GM12891 (cell line): Measurements from ENCODE around the gene RC3H1.

Experiments
- DNase-seq: peaks from one replicate; pipeline ENCODE4 v3.0.0; 2011; ENCODE audit warnings: low spot score; ENCODE audit not compliant: insufficient read length
- FAIRE-seq: peaks from 2 replicates; lab custom pipeline; 2011; peaks lifted over from hg19 to GRCh38; lab: Jason Lieb, UNC
- PAX5 ChIP-seq: IDR thresholded peaks from 2 replicates; pipeline ENCODE4 v1.6.1; 2011; ENCODE audit warnings: low read length, moderate library complexity, mild to moderate bottlenecking; ENCODE audit not compliant: insufficient read depth, severe bottlenecking
- POLR2A ChIP-seq: IDR thresholded peaks from 2 replicates; pipeline ENCODE4 v1.6.1; 2011; ENCODE audit warnings: low read depth, low read length, control low read depth
- POLR2AphosphoS5 ChIP-seq: IDR thresholded peaks from 2 replicates; pipeline ENCODE4 v1.6.1; 2011; ENCODE audit warnings: low read depth, low read length, control low read depth
- POU2F2 ChIP-seq: IDR thresholded peaks from 2 replicates; pipeline ENCODE4 v1.6.1; 2011; ENCODE audit warnings: low read depth, mild to moderate bottlenecking, control low read depth, low read length, moderate library complexity
- SPI1 ChIP-seq: IDR thresholded peaks from 2 replicates; pipeline ENCODE4 v1.6.1; 2011; ENCODE audit warnings: low read depth, low read length, control low read depth
- TAF1 ChIP-seq: IDR thresholded peaks from 2 replicates; pipeline ENCODE4 v1.6.1; 2011; ENCODE audit warnings: low read depth, low read length, control low read depth

The RC3H1 gene

DNA sequence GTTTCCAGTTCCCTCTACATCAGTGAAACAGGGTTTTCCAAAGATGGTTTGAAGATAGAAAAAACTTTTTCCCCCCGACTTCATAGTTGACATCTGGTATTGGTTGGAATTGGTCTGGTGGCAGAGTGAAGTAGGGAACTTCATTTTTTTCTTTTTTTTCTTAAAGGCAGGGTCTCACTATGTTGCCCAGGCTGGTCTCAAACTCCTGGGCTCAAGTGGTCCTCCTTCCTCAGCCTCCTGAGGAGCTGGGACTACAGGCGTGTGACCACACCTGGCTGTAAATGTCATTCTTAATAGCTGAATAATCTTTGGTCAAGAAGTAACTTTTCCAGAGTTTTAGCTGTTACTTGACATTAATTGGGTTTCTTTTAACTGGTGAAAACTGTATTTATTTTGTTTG is 132.3 kb downstream of the RC3H1 start:
- TF ChIP-seq SPI1: no peak
- TF ChIP-seq POU2F2: no peak
- TF ChIP-seq POLR2AphosphoS5: no peak
- TF ChIP-seq TAF1: no peak
- TF ChIP-seq POLR2A: no peak
- no peak for TF ChIP-seq PAX5
- no peak for FAIRE-seq
- no peak for DNase-seq

DNA sequence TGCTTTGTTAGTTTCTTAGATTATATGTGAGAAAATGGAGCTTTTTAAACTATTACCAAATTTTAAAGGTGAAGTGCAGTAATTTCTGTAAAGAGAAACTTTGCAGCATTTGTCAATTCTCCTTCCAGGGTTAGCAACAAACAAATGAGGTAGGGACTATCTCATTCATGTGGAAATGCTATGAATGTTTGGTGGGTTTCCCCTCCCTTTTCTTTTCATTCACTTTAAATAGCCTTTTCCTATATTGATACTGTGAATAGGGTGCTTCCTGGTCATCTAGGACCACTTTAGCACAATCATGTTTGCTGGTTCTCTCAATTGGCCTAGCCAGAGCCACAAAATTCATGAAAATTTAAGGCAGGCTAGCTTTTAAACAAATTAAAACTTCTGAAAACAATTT is 133.4 kb downstream of the RC3H1 start:
- no peak for TF ChIP-seq POU2F2
- TF ChIP-seq SPI1: no peak
- no peak for DNase-seq
- FAIRE-seq: no peak

DNA sequence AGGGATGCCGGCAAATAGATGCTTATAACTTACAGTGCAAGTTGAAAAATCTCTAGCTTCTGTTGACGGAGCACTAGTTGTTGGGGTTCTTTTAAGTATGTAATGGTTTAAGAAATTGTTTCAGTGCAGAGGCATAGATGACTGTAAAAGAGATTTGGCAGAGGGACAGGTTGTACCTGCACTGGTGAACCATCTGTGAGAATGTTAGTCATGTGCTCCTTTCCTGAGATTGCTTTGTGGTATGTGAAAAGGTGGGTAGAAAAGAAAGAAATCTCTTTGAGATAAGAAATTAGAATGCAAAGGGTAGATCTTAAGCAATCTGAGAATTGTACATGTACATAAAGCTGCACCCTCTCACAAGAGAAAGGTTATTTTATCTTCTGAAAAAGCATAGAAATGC is 134.5 kb downstream of the RC3H1 start:
- FAIRE-seq: no peak
- no peak for DNase-seq
- TF ChIP-seq POLR2A (no peak), TAF1 (no peak), POU2F2 (no peak), SPI1 (no peak), POLR2AphosphoS5 (no peak), PAX5 (no peak)

DNA sequence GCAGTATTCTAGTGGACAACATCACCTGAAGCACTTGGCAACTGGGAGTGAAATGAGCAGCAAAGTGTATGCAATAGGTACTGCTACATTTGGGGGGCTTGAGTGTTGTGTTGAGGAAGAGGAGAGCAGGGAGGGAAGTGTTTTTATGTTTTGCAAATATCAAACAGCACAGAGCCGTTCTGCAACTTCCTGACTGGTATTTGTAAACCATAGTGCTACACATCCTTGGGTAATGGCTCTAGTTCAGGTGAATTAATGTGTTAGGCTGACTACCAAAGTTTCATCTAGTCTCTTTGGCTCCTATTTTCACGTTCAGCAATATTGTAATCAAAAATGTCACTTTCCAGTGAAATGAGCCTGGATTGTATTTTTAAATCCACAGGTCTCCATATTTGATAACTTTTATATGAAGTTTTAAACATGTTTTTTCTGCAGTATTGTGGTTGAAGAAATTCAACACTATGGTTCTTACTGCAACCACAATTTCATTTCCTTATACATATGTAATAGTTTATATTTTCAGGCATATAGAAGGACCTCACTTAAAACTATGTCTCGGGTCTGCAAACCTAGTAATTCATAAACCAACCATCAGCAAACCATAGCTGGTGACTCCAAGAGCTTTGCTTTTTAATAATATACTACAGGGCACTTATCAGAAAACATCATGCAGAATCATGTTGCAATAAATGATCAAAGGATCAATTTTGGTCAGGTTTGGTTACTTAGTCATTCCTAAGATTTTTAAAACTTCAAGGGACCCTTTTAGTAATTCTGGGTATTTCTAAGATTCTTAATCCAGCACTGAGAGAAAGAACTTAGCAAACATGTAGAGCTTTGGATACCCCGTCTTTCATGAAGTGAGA is 135.2 kb downstream of the RC3H1 start:
- TF ChIP-seq PAX5 (no peak), POU2F2 (no peak), TAF1 (no peak), POLR2A (no peak), SPI1 (no peak), POLR2AphosphoS5 (no peak)
- FAIRE-seq (no peak), DNase-seq (no peak)

DNA sequence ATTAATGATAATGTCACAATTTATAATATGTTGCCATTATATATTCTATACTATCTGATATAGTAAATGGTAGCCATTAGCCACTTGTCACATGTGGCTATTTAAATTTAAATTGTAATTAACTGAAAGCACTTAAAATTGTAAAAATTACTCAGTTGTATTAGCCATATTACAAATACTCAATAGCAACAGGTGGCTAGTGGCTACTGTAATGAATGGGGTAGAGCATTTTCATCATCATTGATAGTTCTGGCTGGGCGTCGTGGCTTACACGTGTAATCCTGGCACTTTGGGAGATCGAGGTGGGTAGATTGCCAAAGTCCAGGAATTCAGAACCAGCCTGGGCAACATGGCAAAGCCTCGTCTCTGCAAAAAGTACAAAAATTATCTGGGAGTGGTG is 137.5 kb downstream of the RC3H1 start:
- FAIRE-seq: no peak
- DNase-seq: no peak
- no peak for TF ChIP-seq POLR2AphosphoS5
- TF ChIP-seq PAX5: no peak
- no peak for TF ChIP-seq TAF1
- TF ChIP-seq POLR2A: no peak
- TF ChIP-seq POU2F2: no peak
- TF ChIP-seq SPI1: no peak
